ENCODE data around the gene HTT.

- TF ChIP-seq CTCF (IDR thresholded peaks at IDR 0.05) (no peak), POLR2A (IDR thresholded peaks at IDR 0.05) (no peak)
Observed at GRCh38 chr4:3054169-3054759, 20.2 kb upstream of the HTT start.

Data from adrenal gland (tissue), 5 donors.